NB4 (cell line): ENCODE results near the gene IPP.

Source experiments
- MAX ChIP-seq: IDR thresholded peaks from 2 replicates; pipeline ENCODE4 v1.6.1; 2011; ENCODE audit warnings: low read depth, low read length
- MYC ChIP-seq: IDR thresholded peaks from 2 replicates; pipeline ENCODE4 v1.6.1; 2011; ENCODE audit warnings: low read depth, low read length
- POLR2A ChIP-seq: IDR thresholded peaks from 2 replicates; pipeline ENCODE4 v1.6.1; 2011; ENCODE audit warnings: mild to moderate bottlenecking; ENCODE audit not compliant: insufficient read length; ENCODE audit errors: extremely low read depth
- TF ChIP-seq, protein P1 (sequence below): IDR thresholded peaks from one replicate; pipeline ENCODE4 v1.5.1; 2012; ENCODE audit warnings: low read depth, low read length

GRCh38 chr1:45704637-45705036 lies 45.8 kb downstream of the IPP start:
- TF ChIP-seq POLR2A: no peak
- no peak for TF ChIP-seq MYC
- TF ChIP-seq, protein P1, sequence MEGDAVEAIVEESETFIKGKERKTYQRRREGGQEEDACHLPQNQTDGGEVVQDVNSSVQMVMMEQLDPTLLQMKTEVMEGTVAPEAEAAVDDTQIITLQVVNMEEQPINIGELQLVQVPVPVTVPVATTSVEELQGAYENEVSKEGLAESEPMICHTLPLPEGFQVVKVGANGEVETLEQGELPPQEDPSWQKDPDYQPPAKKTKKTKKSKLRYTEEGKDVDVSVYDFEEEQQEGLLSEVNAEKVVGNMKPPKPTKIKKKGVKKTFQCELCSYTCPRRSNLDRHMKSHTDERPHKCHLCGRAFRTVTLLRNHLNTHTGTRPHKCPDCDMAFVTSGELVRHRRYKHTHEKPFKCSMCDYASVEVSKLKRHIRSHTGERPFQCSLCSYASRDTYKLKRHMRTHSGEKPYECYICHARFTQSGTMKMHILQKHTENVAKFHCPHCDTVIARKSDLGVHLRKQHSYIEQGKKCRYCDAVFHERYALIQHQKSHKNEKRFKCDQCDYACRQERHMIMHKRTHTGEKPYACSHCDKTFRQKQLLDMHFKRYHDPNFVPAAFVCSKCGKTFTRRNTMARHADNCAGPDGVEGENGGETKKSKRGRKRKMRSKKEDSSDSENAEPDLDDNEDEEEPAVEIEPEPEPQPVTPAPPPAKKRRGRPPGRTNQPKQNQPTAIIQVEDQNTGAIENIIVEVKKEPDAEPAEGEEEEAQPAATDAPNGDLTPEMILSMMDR: no peak
- TF ChIP-seq MAX: no peak
